Activated CD8-positive, alpha-beta memory T cell treated with anti-CD3 and anti-CD28 coated beads, Interleukin-2, amount 50 U/mL, for 24 hours (primary cell): ENCODE results near the gene CEP89.
"Not testable (repeated sequence)": the region's sequence is repeated elsewhere in the genome, so short reads cannot be mapped to it uniquely, and the experiment has no call there.

ENCODE experiments used
- DNase-seq: peaks from one replicate; pipeline ENCODE4 v3.0.0-alpha.2; 2020; ENCODE audit errors: extremely low read depth

CEP89 gene

DNA sequence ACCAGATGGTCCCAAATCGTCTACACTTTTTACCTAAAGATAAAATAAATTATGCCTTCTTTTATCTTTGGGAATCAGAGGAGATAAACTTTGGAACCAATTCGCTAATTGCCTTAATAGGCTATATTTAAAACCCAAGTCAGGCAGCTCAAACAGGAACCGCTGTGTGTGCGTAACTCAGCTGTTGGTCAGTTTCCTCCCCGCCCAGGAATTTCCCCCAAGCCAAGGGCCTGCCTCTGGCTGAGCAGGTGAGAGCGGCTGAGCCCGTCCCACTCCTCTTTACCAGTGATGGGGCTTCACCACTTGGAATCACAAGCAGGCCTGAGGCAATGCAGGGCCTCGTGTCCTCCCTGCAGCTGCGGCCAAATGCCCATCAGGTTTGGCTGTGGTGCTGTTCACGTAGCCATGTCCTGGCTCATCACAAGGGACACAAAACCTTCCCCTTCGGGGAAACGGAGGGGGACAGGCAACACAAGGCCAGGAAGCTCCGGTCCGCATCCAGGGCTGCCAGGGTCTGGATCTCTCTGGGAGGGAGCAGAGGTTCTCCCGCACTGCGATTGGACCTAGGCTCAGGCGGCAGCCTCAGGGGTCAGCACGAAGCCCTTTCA, 101.7 kb downstream of the CEP89 start:
- no peak for DNase-seq

DNA sequence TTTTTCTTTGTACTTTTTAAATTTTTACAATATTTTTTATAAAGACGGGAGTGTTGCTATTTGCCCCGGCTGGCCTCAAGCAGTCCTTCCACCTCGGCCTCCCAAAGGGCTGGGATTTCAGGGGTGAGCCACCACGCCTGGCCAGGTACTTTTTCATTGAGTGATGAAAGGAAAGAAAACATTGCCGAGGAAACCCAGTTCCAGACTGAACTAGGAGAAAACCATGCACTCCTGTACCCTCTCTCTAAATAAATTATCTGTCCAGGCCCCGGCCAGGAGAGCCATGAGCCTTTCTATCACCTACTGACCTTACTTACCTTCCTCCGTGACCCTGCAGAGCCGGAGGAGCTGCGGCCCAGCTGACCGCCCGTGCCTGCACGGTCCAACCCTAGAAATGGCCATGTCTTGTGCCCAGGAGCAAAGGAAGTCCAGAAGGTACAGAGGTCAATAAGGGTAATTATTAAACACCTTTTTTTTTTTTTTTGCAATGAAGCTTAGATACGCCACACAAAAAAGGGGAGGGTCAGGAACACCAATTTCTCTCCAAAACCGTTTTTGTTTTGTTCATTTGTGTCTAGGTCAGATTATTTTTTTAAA, 102.3 kb downstream of the CEP89 start, which contains the start of gene SLC7A9:
TSS of gene SLC7A9 (minus strand) at position 399 of the 597 bp plus-strand sequence. CDS start 1,233 bp downstream, outside the sequence.
- no peak for DNase-seq

DNA sequence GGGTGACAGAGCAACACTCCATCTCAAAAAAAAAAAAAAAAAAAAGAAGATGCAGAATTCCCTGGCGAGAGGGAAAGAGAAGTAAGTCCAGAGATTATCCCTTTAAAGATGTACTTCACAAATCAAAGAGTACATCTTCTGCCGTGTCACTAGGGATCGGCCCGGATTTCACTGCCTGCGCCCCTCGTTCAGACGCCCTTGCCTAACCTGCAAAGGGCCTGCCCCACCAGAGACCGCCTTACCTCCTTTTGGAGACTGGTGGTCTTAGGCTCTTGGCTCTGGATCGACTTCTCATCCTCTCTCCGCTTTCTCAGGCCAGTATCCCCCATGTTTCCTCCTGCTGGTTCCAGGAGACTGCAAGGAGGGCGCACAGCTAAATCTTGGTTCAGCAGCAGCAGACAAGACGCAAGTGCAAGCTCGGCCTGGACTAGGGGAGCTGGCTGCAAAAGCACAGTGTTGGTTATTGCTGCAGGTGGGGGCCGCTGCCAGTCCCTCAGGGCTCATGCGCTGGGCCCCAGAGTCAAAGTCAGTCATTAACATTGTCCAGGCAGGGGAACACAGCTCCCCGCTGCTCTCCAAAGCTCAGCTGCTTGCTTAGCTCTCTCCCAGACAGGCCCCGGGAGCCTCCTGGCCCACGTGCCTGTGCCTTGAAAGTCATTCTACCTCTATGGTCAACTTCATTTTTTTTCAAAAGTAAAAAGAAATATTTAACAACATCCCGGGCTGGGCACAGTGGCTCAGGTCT, 103.4 kb downstream of the CEP89 start:
- DNase-seq = no peak

DNA sequence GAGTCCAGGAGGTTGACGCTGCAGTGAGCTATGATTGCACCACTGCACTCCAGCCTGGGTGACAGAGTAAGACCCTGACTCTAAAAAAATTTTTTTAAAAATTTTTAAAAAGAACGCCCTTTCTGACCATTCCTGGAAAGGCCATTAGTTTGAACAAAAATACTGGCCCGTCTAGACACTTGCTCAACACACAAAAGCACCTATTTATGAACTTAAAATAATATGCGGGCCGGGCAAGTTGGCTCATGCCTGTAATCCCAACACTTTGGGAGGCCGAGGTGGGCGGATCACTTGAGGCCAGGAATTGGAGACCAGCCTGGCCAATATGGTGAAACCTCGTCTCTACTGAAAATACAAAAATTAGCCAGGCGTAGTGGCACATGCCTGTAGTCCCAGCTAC, 104.3 kb downstream of the CEP89 start:
- DNase-seq = not testable (repeated sequence)

DNA sequence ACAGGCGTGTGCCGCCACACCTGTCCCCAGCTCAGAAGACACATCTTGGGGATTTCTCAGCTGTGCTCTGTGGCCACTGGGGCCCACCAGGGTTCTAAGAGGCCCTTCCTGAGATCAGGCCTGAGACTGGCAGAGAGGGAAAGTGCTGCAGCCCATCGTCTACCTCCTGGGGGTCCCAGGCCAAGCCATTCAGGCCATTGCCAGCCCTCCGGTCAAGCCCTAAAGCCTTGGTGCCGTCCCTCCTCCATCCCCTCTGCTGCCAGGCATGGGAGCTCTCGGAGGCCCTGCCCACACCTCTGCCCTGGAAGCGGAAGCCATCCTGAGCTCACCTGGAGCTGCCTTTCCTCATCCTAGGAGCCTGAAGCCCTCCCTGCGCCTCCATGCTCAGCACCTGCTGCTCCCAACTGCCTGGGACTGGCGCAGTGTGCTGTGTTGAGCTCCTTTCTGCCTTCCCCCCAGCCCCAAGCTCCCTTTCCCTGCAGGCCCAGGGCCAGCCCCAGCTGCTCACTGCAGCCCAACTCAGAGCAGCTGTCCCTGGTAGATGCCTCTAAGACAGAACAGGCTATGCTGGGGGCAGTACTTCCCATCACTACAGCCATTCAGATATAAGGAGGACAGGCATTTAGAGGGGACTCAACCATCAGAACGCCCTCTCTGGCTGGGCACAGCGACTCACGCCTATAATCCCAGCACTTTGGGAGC, 105.0 kb downstream of the CEP89 start:
- DNase-seq = no peak

DNA sequence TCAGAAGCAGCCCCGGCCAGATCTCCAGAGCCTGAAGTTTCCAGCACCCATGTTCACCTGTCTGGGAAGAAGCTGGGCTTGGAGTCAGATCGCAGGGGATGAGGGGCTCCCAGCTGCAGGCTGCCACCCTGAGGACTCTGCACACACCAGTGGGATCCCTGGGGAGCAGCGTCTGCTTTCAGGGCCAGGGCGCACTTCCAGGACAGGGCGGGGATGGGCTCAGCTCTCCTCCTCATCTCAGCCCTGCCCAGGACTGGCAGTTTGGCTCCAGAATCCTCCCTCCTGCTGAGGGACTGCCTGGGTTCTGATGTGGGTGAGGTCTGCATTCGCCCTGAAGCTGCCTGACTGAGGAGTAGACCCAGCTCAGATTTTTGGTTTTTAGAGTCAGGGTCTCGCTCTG, 105.7 kb downstream of the CEP89 start:
- DNase-seq = no peak

DNA sequence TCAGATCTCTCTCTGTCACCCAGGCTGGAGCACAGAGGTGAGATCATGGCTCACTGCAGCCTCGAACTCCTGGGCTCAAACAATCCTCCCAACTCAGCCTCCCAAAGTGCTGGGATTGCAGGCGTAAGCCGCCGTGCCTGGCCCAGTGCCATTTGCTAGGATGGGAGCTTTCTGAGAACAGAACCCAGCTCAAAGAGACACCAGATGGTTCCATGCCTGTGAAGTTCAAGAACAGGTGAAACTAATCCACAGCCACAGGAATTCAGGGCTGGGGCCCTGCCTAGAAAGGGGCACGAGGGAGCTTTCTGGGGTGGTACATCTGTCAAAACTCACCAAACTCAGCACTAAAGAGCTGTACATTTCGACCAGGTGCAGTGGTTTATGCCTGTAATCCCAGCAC, 106.4 kb downstream of the CEP89 start:
- no peak for DNase-seq

DNA sequence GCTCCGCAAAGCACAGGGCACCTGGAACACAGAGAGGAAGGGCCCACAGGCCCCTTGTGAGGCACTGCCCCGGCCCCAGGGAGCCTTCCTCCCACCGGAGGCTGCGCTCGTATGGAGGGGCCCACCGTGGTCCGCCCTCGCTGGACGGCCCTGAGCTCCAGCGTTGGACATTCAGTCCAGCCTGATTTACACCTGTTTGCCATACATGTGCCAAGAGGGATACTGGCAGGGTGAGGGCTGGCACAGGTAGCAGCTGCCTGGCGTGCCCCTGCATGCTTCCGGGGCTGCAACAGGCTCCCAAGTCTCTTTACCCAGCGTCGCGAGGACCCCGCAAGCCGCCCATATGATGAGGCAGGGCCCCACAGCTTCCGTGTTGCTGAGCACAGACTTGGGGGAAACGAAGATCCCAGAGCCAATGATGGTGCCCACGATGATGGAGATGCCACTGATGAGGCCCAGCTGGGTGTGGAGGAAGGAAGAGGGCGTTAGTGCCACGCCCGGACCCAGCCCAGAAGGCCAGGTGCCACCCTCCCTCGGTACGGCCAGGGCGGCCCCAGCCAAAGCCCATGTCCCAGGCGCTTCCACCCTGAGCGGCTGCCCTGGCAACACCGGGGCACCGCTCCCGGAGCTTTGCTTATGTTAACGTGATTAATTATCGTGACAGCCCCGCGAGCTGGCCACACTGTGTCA, 107.3 kb downstream of the CEP89 start:
- DNase-seq = no peak

DNA sequence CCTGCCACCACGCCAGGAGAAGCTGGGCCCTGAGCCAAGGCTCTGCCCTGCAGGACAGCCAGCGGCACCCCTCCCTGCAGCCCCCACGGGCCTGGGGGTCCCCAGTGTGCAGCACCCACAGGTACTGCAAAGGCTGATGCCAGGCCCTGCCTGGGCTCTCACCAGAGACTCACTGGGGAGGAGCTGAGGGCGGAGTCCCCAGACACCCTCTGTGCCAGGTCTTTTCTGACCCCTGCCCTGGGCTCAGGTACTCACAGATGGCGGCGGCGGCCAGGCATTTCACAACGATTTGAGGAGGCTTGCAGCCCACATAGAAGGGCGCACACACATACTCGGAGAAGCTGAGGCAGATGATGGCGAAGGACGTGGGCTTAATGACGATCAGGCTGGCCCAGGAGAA, 107.9 kb downstream of the CEP89 start:
- DNase-seq = no peak

DNA sequence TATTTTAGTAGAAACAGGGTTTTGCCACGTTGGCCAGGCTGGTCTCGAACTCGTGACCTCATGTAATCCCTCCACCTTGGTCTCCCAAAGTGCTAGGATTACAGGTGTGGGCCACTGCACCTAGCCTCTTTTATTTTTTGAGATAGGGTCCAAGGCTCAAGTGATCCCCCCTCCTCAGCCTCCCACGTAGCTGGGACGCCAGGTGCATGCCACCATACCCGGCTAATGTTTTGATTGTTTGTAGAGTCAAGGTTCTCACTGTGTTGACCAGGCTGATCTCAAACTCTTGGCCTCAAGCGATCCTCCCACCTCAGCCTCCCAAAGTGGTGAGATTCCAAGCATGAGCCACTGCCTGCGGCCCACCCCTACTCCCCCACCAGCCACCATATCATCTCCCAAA, 108.5 kb downstream of the CEP89 start:
- DNase-seq = no peak

DNA sequence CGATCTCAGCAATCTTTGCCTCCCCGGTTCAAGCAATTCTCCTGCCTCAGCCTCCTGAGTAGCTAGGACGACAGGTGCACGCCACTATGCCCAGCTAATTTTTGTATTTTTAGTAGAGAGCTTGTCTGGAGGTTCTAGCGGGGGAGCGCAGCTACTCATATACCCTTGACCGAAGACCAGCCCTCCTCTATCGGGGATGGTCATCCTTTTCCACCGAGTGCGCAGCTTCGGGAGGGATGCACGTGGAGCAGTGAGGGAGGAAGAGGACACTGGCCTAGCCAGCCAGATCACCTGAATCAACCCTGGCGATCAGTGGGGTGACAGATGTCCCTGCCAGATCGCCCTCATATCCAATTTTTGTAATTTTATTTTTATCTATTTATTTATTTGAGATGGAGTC, 109.0 kb downstream of the CEP89 start:
- no peak for DNase-seq

DNA sequence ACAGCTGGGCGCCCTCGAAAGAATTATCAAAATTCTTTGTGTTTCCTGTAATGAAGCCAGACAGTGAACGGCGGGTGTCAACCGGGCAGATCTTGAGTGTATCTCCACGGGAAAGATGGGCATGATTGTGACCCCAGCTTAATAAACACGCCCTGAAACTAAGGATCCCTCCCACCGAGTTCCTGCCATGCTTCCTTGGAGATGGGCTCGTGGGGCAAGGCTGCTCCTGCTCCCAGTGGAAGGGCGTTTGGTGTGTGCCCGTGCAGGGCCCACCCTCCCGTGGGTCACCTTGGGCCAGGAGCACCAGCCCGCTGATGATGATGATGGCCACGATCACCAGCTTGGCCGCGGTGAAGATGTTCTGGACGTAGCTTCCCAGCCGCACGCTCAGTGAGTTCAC, 109.6 kb downstream of the CEP89 start:
- no peak for DNase-seq

DNA sequence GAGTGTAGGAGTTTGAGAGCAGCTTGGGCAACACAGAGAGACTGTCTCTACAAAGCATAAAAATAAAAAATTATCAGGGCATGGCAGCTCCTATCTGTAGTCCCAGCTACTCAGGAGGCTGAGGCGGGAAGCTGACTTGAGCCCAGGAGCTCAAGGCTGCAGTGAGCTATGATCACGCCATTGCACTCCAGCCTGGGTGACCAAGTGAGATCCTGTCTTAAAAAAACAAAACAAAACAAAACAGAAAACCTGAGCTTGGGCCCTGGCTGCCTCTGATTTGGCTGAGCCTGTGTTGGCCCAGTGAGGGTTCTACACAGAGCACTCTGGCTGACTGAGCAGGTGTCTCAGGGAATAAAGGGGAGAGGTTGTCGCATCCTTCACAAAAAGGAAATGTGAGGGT, 110.2 kb downstream of the CEP89 start:
- DNase-seq = no peak

DNA sequence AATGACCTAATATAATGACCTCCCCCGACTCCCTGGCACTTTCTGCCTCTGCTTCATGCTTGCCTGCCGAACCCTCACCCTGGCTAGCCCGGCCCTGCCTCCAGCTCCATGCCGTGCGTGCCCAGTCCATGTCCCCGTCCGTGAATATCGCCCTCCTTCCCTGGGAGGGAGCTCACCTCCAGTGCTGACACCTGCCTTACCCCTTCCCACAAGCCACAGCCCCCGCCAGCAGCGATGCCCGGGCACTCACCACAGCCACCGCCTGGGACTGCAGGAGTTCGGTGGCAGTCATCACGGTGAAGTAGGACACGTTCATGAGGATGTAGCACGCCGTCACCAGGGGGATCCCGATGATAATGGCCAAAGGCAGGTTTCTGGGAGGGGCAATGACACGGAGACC, 112.2 kb downstream of the CEP89 start:
- DNase-seq = no peak

DNA sequence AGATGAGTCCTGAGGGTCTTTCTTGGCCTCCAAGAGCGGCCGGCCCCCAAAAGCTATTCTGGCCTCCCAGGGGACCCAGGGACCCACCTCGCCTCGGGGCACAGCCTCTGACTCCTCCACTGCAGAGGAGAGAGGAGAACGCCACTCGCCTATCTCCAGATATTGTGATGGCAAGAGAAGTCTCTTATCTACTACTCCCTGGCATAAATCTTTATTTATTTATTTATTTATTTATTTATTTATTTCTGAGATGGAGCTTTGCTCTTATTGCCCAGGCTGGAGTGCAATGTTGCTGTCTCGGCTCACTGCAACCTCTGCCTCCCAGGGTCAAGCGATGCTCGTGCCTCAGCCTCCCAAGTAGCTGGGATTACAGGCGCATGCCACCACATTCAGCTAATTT, 113.2 kb downstream of the CEP89 start:
- no peak for DNase-seq

DNA sequence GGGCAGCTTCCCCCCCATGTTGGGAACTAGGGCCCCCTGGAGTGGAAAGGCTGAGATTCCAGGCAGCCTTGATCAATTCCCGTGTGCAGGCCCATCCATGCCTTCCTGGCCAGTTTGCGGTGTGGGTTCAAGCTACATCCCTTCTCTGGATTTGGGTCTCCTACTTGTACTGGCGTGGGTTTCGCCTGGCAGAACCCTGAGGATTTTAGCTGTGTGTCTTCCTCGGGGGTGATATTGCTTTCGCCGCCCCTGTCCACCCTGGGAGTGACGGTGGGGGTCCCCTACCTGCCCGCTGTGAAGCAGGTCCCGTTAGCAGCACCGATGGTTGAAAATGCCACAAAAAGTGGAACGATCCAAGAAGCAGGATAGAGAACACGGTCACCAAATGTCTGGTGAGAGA, 113.6 kb downstream of the CEP89 start:
- no peak for DNase-seq

DNA sequence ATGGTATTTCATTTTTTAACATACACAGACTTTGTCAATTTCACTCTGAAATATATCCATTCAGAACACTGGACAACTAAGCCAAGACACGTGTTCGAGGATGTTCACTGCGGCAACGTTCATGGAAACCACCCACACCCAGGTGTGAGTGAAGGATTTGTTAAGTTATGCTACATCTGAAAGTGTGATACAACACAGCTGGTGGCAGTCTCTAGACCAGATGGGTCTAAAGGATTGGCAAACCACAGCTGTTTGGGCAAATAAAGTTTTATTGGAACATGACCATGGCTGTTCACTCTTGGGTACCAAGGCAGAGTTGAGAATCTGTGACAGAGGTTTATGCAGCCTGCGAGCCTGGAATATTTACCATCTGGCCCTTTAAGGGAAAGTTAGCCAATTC, 114.2 kb downstream of the CEP89 start:
- no peak for DNase-seq

DNA sequence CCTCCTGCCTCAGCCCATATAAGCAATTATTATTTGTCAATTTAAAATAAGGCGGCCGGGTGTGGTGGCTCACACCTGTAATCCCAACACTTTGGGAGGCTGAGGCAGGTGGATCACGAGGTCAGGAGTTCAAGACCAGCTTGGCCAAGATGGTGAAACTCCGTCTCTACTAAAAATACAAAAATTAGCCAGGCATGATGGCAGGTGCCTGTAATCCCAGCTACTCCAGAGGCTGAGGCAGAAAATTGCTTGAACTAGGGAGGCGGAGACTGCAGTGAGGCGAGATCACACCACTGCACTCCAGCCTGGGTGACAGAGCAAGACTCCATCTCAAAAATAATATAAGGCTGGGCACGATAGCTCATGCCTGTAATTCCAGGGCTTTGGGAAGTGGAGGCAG, 114.9 kb downstream of the CEP89 start:
- not testable (repeated sequence) for DNase-seq

DNA sequence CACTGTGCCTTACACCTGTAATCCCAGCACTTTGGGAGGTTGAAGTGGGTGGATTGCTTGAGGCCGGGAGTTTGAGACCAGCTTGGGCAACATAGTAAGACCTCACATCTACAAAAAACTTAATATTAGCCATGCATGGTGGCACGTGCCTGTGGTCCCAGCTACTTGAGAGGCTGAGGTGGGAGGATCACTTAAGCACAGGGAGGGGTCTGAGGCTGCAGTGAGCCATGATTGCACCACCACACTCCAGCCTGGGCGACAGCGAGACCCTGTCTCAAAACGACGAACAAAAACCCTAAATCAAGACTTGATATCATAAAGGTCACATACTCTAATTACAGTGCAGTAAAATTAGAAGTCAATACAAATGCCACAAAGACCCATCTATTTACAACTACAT, 119.5 kb downstream of the CEP89 start:
- DNase-seq = no peak

DNA sequence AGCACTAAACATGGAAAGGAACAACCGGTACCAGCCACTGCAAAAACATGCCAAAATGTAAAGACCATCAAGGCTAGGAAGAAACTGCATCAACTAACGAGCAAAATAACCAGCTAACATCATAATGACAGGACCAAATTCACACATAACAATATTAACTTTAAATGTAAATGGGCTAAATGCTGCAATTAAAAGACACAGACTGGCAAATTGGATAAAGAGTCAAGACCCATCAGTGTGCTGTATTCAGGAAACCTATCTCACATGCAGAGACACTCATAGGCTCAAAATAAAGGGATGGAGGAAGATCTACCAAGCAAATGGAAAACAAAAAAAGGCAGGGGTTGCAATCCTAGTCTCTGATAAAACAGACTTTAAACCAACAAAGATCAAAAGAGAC, 123.7 kb downstream of the CEP89 start:
- not testable (repeated sequence) for DNase-seq

DNA sequence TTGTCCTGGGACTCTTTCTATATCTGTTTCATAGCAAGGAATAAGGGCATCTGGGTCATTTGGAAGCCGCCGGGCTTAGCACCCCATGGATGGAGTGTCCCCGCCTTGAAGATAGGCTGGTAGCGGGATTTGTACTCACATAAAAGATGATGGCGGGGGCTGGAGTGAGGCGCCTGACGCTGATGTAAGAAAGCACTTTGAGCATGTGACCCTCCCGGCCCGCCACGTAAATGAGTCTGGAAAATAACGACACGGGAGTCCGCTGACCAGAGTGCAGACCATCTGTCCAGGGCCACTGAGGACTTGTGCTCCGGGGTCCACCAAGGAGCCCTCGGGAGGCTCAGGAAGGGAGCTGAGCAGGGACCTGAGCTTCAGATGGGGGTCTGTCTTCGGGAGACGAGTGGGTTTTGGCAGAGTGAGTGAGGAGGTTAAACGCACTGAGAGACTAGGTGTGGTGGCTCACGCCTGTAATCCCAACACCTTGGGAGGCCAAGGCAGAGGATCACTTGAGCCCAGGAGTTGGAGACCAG, 128.0 kb downstream of the CEP89 start:
- no peak for DNase-seq

DNA sequence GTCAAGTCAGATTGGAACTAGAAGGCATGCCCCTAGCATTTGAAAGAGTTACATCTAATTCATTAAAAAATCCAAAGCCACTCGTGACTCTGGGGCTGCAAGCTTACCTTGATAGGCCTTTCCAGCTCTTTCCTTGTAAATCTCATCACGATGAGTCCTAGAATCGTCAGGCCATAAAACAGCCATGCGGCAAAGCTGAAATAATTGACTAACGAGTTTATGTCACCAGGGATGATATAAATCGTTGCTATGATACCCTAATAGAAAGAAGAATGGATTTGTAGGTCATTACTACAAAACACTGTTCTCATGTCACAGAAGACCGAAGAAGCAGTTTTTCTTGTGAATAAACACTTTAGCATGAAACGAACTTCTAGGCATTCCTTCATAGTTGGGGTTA, 129.7 kb downstream of the CEP89 start:
- no peak for DNase-seq
